Adrenal gland (tissue), 12 donors: ENCODE results near the gene NT5DC3. TPM values are rescaled to one million over a fixed set of nuclear protein-coding genes. Genes with fewer than 3 reads are reported as not detected.

Source experiments
- DNase-seq, 7 donors: peaks; one replicate each; pipeline ENCODE4 v3.0.0-alpha.2; 2019 to 2020
- H3K27ac ChIP-seq, 5 donors: fragments of 200-600 bp; sonication (generic) in 4 of 5; 1 replicate in 3 of 5; 2 replicates in 2 of 5; pipeline versions ENCODE4 v1.5.1 to v1.8.0; 2016 to 2020; ENCODE audit warnings: mild to moderate bottlenecking in 1 of 5
- H3K27me3 ChIP-seq: fragments of 200-600 bp; 2 replicates; pipeline ENCODE4 v1.8.0; 2021
- H3K36me3 ChIP-seq, 2 donors: fragments of 200-600 bp; replicated peaks in 1 of 2; 1 replicate in 1 of 2; 2 replicates in 1 of 2; pipeline versions ENCODE4 v1.5.1 to v1.8.0; 2018 to 2022
- H3K4me1 ChIP-seq, 2 donors: fragments of 200-600 bp; replicated peaks in 1 of 2; 1 replicate in 1 of 2; 2 replicates in 1 of 2; pipeline versions ENCODE4 v1.5.1 to v1.8.0; 2018 to 2021
- H3K4me3 ChIP-seq, 4 donors: fragments of 200-600 bp; sonication (generic) in 3 of 4; one replicate each; pipeline ENCODE4 v1.5.1; 2016 to 2018
- H3K9me3 ChIP-seq, 3 donors: fragments of 200-600 bp; sonication (generic) in 1 of 3; replicated peaks in 1 of 3; 1 replicate in 2 of 3; 2 replicates in 1 of 3; pipeline versions ENCODE4 v1.5.1 to v1.8.0; 2016 to 2021
- CTCF ChIP-seq, 6 experiments: fragments of 450-650 bp in 4 of 6; fragments of 200-600 bp in 2 of 6; sonication (generic) in 1 of 6; IDR thresholded peaks; 1 replicate in 5 of 6; 2 replicates in 1 of 6; pipeline versions ENCODE4 v1.5.1 to v1.8.0; 2016 to 2021; ENCODE audit warnings: antibody characterized with exemption in 6 of 6, mild to moderate bottlenecking in 2 of 6, moderate library complexity in 1 of 6
- POLR2A ChIP-seq, 2 donors: fragments of 450-650 bp; IDR thresholded peaks; one replicate each; pipeline ENCODE4 v1.6.1; 2017; ENCODE audit warnings: antibody characterized with exemption in 2 of 2, mild to moderate bottlenecking in 2 of 2, moderate library complexity in 1 of 2
- WGBS, 4 donors: extraction: QIAGEN DNeasy Blood & Tissue Kit in 2 of 4; methylation state at CpG; one replicate each; pipeline versions ENCODE4 v1.1.5 to v1.1.7; 2013 to 2017; 5-methylcytosine and 5-hydroxymethylcytosine counted together
- intact Hi-C, 2 donors: fragments of 100-400 bp; cut with DNase I; formaldehyde crosslinking; loops; one replicate each; pipeline versions ENCODE4 v1.14.1 to v1.15.0; 2022 to 2023
- polyA plus RNA-seq, 3 donors: library from polyadenylated mRNA; stranded (reverse); fragments of 200-250 nt in 2 of 3; fragments of 350-450 nt in 1 of 3; fragmentation: Illumina TruSeq in 1 of 3; extraction: RNeasy Lipid Tissue Mini Kit (QIAGEN cat#74804) in 1 of 3; gene quantifications; one replicate each; pipeline ENCODE4 v1.2.3, GENCODE V29; 2013 to 2014
- total RNA-seq, 9 donors: library from RNA; depleted of rRNA in 4 of 9; stranded (reverse); fragments of >200 nt in 4 of 9; fragments of 120-200 nt in 1 of 9; fragmentation: NEBNext Ultra II Directional in 1 of 9; extraction: Animal tissue kit (Norgen Biotek cat#: 25700) in 1 of 9; gene quantifications; one replicate each; pipeline versions ENCODE4 v1.1.0 to v1.2.4, GENCODE V29; 2013 to 2023
- donor health status: healthy with polysubstance abuse.
- donor health status: Bipolar disorder and iron deficiency.
- donor health status: DM: yes; HTN: yes; CAD: no.
- donor health status: DM: no; HTN: no; CAD: no.
- donor health status: DM: no; HTN: no; CAD: no.
- donor health status: DM: yes; HTN: yes; CAD: no.

Gene NT5DC3
- total and polyA plus RNA-seq, 12 donors, result 4.1 to 14.9 (median 7.2) TPM

GRCh38 chr12:103834942-103835341, 6.1 kb downstream of the NT5DC3 start:
- H3K36me3 ChIP-seq, result no peaks in the 10 kb centered on the region
- no peak overlapping the region for H3K4me3 ChIP-seq
- TF ChIP-seq POLR2A (IDR thresholded peaks at IDR 0.05), result no peak
- TF ChIP-seq CTCF (IDR thresholded peaks at IDR 0.05), result no peak
- no peaks in the 10 kb centered on the region for H3K27me3 ChIP-seq
- WGBS, 4 donors, result 84 to 97% (median 94%) methylated on average over 3 of the region's 3 CpGs
- H3K27ac ChIP-seq, result peak overlapping the region in 1 of 5 donors; percentile 21
- intact Hi-C loops, result no loop called here
- DNase-seq, result no peak
- no peaks in the 10 kb centered on the region for H3K9me3 ChIP-seq
- H3K4me1 ChIP-seq, result peaks cover 3 to 23% of the 10 kb centered on the region in 2 donors

GRCh38 chr12:103833891-103834290, 7.1 kb downstream of the NT5DC3 start:
- TF ChIP-seq CTCF (IDR thresholded peaks at IDR 0.05), result no peak
- no peak for TF ChIP-seq POLR2A (IDR thresholded peaks at IDR 0.05)
- intact Hi-C loops, result no loop called here
- Histone ChIP-seq H3K27ac (no peak overlapping the region), H3K4me3 (no peak overlapping the region), H3K27me3 (no peaks in the 10 kb centered on the region), H3K4me1 (peaks cover 0 to 13% of the 10 kb centered on the region in 2 donors), H3K9me3 (no peaks in the 10 kb centered on the region), H3K36me3 (no peaks in the 10 kb centered on the region)
- 54 to 69% (median 62%) methylated on average over 2 of the region's 2 CpGs for WGBS, 4 donors
- no peak for DNase-seq

DNA sequence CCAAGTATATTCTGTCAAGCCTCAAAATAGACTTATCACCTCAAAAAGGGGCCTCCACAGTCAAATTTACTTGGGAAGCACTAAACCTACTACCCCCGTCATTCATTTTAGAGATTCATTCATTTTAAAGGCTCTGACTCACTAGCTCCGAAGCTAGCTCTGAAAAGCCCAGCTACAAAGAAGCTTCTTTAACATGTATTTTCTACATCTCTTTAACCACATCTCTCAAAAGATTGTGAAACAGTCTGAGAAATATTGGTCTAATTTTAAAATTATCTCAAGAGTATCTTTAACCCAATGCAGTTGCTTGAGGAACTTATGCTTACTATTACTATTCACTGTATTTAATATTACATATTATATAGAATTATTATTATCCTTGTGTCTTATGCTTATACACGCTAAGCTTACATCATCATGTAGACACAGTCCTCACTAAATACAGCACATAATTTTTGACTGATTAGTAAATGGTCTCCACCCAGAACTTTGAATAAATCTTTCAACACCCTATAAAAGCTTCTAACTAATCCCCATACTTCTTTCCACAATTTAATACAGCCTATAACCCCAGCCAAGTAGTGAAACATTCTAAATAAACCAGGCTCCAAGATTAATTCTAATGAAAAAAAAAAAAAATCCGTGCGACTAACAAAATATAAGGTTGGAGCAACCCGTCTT, 7.8 kb downstream of the NT5DC3 start:
- H3K27ac ChIP-seq, result no peak overlapping the region
- WGBS, 4 donors, result 80 to 90% (median 87%) methylated on average over 6 of the region's 6 CpGs

More for the DNA sequence above, 7.8 kb downstream of the NT5DC3 start:
- no peak overlapping the region for H3K4me3 ChIP-seq
- TF ChIP-seq CTCF (IDR thresholded peaks at IDR 0.05), result no peak
- TF ChIP-seq POLR2A (IDR thresholded peaks at IDR 0.05), result no peak
- H3K27me3 ChIP-seq, result no peaks in the 10 kb centered on the region
- DNase-seq, result no peak
- no peaks in the 10 kb centered on the region for H3K9me3 ChIP-seq
- no peaks in the 10 kb centered on the region for H3K36me3 ChIP-seq
- H3K4me1 ChIP-seq, result peaks cover 0 to 12% of the 10 kb centered on the region in 2 donors
- intact Hi-C loops, result no loop called here
